ENCODE results near the gene SUSD4.

DNA sequence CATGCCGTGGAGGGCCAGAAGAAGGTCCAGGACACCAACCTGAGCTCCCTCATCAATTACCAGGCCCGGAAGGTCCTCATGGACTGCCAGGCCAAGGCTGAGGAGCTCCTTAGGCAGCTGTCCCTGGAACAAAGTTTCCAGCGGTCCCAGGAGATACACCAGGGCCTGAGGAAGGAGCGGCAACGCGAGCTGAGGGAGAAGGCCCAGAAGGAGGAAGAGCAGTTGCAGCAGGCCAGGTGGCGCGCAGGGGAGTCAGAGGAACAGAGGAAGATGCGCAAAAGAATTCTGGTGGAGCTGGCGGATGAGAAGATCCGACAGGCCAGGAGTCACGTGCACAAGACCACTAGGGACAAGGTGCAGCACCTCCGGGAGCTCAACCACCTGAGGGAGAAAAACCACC lies 30.7 kb upstream of the SUSD4 start:
- TF ChIP-seq POLR2A (IDR thresholded peaks at IDR 0.05) (no peak), CTCF (IDR thresholded peaks at IDR 0.05) (no peak)

Data from uterus (tissue), 2 donors.